IMR-90 (cell line): ENCODE data around the gene PTCH2. TPM values are rescaled to one million over a fixed set of nuclear protein-coding genes. Genes with fewer than 3 reads are reported as not detected.

ENCODE experiments used
- ATAC-seq: fragments of 200-7000 bp; cut with Tn5 transposase; 2 replicates; pipeline ENCODE4 v1.9.1; 2020; ENCODE audit warnings: low read depth, mild to moderate bottlenecking, moderate library complexity
- BruUV-seq: library from RNA; stranded (reverse); fragments of 400-500 nt; replicated peaks from 2 replicates; lab custom pipeline; 2021; lab: Mats Ljungman, UMichigan
- CTCF ChIA-PET: fragments of 300-600 bp; formaldehyde crosslinking; extraction: SDS; loops from one replicate; lab custom pipeline; 2021; ENCODE audit warnings: antibody characterized with exemption; lab: Yijun Ruan, JAX
- POLR2A ChIA-PET: fragments of 300-600 bp; sonication (Branson Sonifier 250); formaldehyde crosslinking; loops from one replicate; lab custom pipeline; 2022; ENCODE audit warnings: antibody characterized with exemption; ENCODE audit not compliant: unreplicated experiment; lab: Charles Lee
- DNase-seq: peaks from one replicate; pipeline ENCODE4 v3.0.0; 2013
- H2AFZ ChIP-seq: replicated peaks from 2 replicates; pipeline ENCODE3; 2013; ENCODE audit warnings: low read length, mild to moderate bottlenecking; ENCODE audit not compliant: poor library complexity
- H2AK5ac ChIP-seq: 2 replicates; pipeline ENCODE4 v1.6.1; 2013; ENCODE audit warnings: low read depth, low read length, inconsistent platforms
- H2AK9ac ChIP-seq: replicated peaks from 2 replicates; pipeline ENCODE3; 2013; ENCODE audit warnings: mild to moderate bottlenecking, low read depth, low read length, moderate library complexity; ENCODE audit not compliant: poor library complexity
- H2BK120ac ChIP-seq: 2 replicates; pipeline ENCODE4 v1.6.1; 2013; ENCODE audit warnings: low read depth, low read length, inconsistent platforms
- H2BK15ac ChIP-seq: 3 replicates; pipeline ENCODE4 v1.6.1; 2013; ENCODE audit warnings: low read depth, low read length, inconsistent platforms
- H2BK20ac ChIP-seq: 2 replicates; pipeline ENCODE4 v1.6.1; 2013; ENCODE audit warnings: low read depth, mild to moderate bottlenecking, inconsistent platforms, low read length, moderate library complexity
- H2BK5ac ChIP-seq: 2 replicates; pipeline ENCODE4 v1.6.1; 2013; ENCODE audit warnings: mild to moderate bottlenecking, low read depth, low read length, inconsistent platforms; ENCODE audit not compliant: poor library complexity, severe bottlenecking
- H3K14ac ChIP-seq: replicated peaks from 2 replicates; pipeline ENCODE4 v1.6.1; 2013; ENCODE audit warnings: low read depth, low read length, inconsistent platforms
- H3K18ac ChIP-seq: 2 replicates; pipeline ENCODE4 v1.6.1; 2013; ENCODE audit warnings: low read depth, low read length, control low read depth
- H3K23ac ChIP-seq: 2 replicates; pipeline ENCODE4 v1.6.1; 2013; ENCODE audit warnings: low read depth, low read length, inconsistent platforms
- H3K27ac ChIP-seq: 2 replicates; pipeline ENCODE4 v1.5.1; 2013; ENCODE audit warnings: mild to moderate bottlenecking, control low read depth, low read length; ENCODE audit not compliant: insufficient read depth
- H3K27me3 ChIP-seq: 2 replicates; pipeline ENCODE4 v1.6.1; 2013; ENCODE audit warnings: low read length; ENCODE audit not compliant: control insufficient read depth, insufficient read depth
- H3K36me3 ChIP-seq: 2 replicates; pipeline ENCODE4 v1.6.1; 2013; ENCODE audit warnings: low read length, mixed read lengths; ENCODE audit not compliant: control insufficient read depth, insufficient read depth
- H3K4ac ChIP-seq: 2 replicates; pipeline ENCODE4 v1.6.1; 2013; ENCODE audit warnings: low read depth, low read length, inconsistent platforms
- H3K4me1 ChIP-seq: 2 replicates; pipeline ENCODE4 v1.6.1; 2013; ENCODE audit warnings: low read length, mixed read lengths; ENCODE audit not compliant: control insufficient read depth, insufficient read depth
- H3K4me2 ChIP-seq: 2 replicates; pipeline ENCODE4 v1.6.1; 2013; ENCODE audit warnings: low read depth, mild to moderate bottlenecking, control low read depth, low read length, moderate library complexity
- H3K4me3 ChIP-seq: 2 replicates; pipeline ENCODE4 v1.5.1; 2013; ENCODE audit warnings: low read depth, mild to moderate bottlenecking, control low read depth, low read length, moderate library complexity; ENCODE audit not compliant: insufficient read depth
- H3K56ac ChIP-seq: 2 replicates; pipeline ENCODE4 v1.6.1; 2013; ENCODE audit warnings: low read length, inconsistent platforms; ENCODE audit not compliant: insufficient read depth; ENCODE audit errors: extremely low read depth
- H3K79me1 ChIP-seq, 2 experiments: 2 replicates each; pipeline ENCODE4 v1.6.1; 2013; ENCODE audit warnings: low read length in 2 of 2, inconsistent platforms in 1 of 2, low read depth in 1 of 2
- H3K9ac ChIP-seq: 2 replicates; pipeline ENCODE4 v1.6.1; 2013; ENCODE audit warnings: low read depth, low read length, control low read depth
- H3K9me1 ChIP-seq: 2 replicates; pipeline ENCODE4 v1.6.1; 2013; ENCODE audit warnings: low read length, inconsistent platforms; ENCODE audit not compliant: insufficient read depth
- H3K9me3 ChIP-seq: 2 replicates; pipeline ENCODE4 v1.6.1; 2013; ENCODE audit warnings: low read length; ENCODE audit not compliant: control insufficient read depth, insufficient read depth
- H4K20me1 ChIP-seq: 2 replicates; pipeline ENCODE4 v1.6.1; 2013; ENCODE audit warnings: low read length, inconsistent platforms; ENCODE audit not compliant: insufficient read depth
- H4K5ac ChIP-seq: 2 replicates; pipeline ENCODE4 v1.6.1; 2013; ENCODE audit warnings: mild to moderate bottlenecking, low read depth, low read length, control low read depth
- H4K8ac ChIP-seq, 2 experiments: 2 replicates each; pipeline ENCODE4 v1.6.1; 2013; ENCODE audit warnings: low read depth in 2 of 2, low read length in 2 of 2, control low read depth in 1 of 2, inconsistent platforms in 1 of 2
- H4K91ac ChIP-seq: 2 replicates; pipeline ENCODE4 v1.6.1; 2013; ENCODE audit warnings: low read depth, low read length, inconsistent platforms; ENCODE audit not compliant: insufficient read depth
- BHLHE40 ChIP-seq: fragments of 150-350 bp; IDR thresholded peaks from 2 replicates; pipeline ENCODE4 v1.6.1; 2016; ENCODE audit warnings: mild to moderate bottlenecking, low read depth, low read length
- CEBPB ChIP-seq: IDR thresholded peaks from 2 replicates; pipeline ENCODE4 v1.6.1; 2012; ENCODE audit warnings: low read depth, low read length, improper control_type of control experiment
- CHD1 ChIP-seq: IDR thresholded peaks from 2 replicates; pipeline ENCODE4 v1.6.1; 2012; ENCODE audit warnings: low read depth, low read length, improper control_type of control experiment
- FOS ChIP-seq: fragments of 150-350 bp; IDR thresholded peaks from 2 replicates; pipeline ENCODE4 v1.6.1; 2016; ENCODE audit warnings: low read depth, low read length
- MAZ ChIP-seq: IDR thresholded peaks from 2 replicates; pipeline ENCODE4 v1.6.1; 2012; ENCODE audit warnings: low read depth, mild to moderate bottlenecking, low read length, improper control_type of control experiment, moderate library complexity, borderline replicate concordance
- MXI1 ChIP-seq: IDR thresholded peaks from 2 replicates; pipeline ENCODE4 v1.6.1; 2012; ENCODE audit warnings: low read depth, mild to moderate bottlenecking, low read length, moderate library complexity, borderline replicate concordance
- NFE2L2 ChIP-seq: fragments of 150-350 bp; IDR thresholded peaks from 2 replicates; pipeline ENCODE4 v1.6.1; 2016; ENCODE audit warnings: low read depth, mild to moderate bottlenecking, low read length
- POLR2A ChIP-seq: IDR thresholded peaks from 2 replicates; pipeline ENCODE4 v1.6.1; 2012; ENCODE audit warnings: mild to moderate bottlenecking, low read depth, low read length
- RFX5 ChIP-seq: IDR thresholded peaks from 2 replicates; pipeline ENCODE4 v1.8.0; 2012; ENCODE audit warnings: low read depth, mild to moderate bottlenecking, low read length, moderate library complexity
- SMC3 ChIP-seq: fragments of 150-350 bp; IDR thresholded peaks from 2 replicates; pipeline ENCODE4 v1.6.1; 2016; ENCODE audit warnings: low read depth, mild to moderate bottlenecking, antibody characterized with exemption, low read length, moderate library complexity
- WGBS, 2 experiments: methylation state at CpG; one replicate each; pipeline versions ENCODE4 v1.1.5 to v1.1.7; 2013; ENCODE audit warnings: missing lambda C conversion rate in 2 of 2; ENCODE audit not compliant: insufficient read length in 1 of 2; ENCODE audit errors: extremely low coverage in 2 of 2; 5-methylcytosine and 5-hydroxymethylcytosine counted together
- dilution Hi-C: fragments of 300-500 bp; cut with HindIII; formaldehyde crosslinking; loops from one replicate; pipeline ENCODE4 v1.14.3; 2018; ENCODE audit warnings: low sequenced_read_pairs; ENCODE audit not compliant: unreplicated experiment
- in situ Hi-C: fragments of 300-500 bp; cut with MboI; formaldehyde crosslinking; loops from 3 replicates; pipeline ENCODE4 v1.14.3; 2019; ENCODE audit warnings: low sequenced_read_pairs, inconsistent platforms, mixed read lengths
- intact Hi-C: fragments of 100-400 bp; cut with micrococcal nuclease; formaldehyde crosslinking; loops from 2 replicates; pipeline ENCODE4 v1.10.0; 2022
- polyA plus RNA-seq, 3 experiments: library from polyadenylated mRNA; depleted of rRNA; stranded (reverse); fragments of >200 nt; gene quantifications; 2 replicates each; pipeline ENCODE4 v1.2.3, GENCODE V29; 2012; ENCODE audit warnings: low replicate concordance in 1 of 3
- total RNA-seq: library from RNA; depleted of rRNA; stranded (reverse); fragments of >200 nt; gene quantifications from 2 replicates; pipeline ENCODE4 v1.2.3, GENCODE V29; 2012
- TF ChIP-seq, protein P1 (sequence below): fragments of 150-350 bp; IDR thresholded peaks from 2 replicates; pipeline ENCODE4 v1.6.1; 2017; ENCODE audit warnings: mild to moderate bottlenecking, antibody characterized with exemption, low read length, low read depth
- TF ChIP-seq, protein P2 (sequence below): conservative IDR thresholded peaks from 2 replicates; pipeline ENCODE4 v1.5.1; 2012; ENCODE audit warnings: mild to moderate bottlenecking, low read depth, low read length, improper control_type of control experiment

Gene PTCH2
- total and polyA plus RNA-seq, 2 of the 4 experiments (the other 2 are of a cell fraction) = under 0.01 to 0.56 TPM

DNA sequence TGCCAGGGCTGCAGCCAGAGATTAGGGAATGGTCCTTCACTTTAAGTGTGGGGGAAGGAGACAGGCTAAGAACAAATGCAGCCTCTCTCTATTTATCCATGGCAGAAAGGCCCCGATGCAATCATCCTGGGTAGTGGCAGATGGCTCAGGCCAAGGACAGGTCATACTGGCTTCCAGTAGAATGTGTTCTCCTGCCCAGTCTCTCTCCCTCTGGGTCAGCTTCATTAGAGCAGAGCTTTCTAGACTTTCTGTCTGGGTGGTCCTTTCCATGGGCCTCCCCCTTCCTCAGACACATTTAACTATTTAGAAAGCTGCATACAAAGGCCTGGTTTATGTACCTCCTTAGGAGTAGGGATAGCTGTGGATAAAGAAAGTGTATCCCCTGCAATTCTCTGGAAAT lies 4.8 kb upstream of the PTCH2 start:
- dilution Hi-C loops = no loop called here
- Histone ChIP-seq H3K18ac (no peak overlapping the region), H4K5ac (no peak overlapping the region), H2BK20ac (no peak overlapping the region), H3K23ac (no peak overlapping the region), H3K4me1 (no peaks in the 10 kb centered on the region), H4K91ac (no peak overlapping the region), H3K27ac (no peak overlapping the region), H2BK15ac (no peak overlapping the region), H2BK5ac (no peak overlapping the region), H3K9ac (no peak overlapping the region), H3K36me3 (peaks cover 4% of the 10 kb centered on the region; the same call in 1 of the 2 replicates), H3K14ac (no peak overlapping the region), H3K4me2 (no peak overlapping the region), H4K20me1 (no peaks in the 10 kb centered on the region), H4K8ac (no peak overlapping the region), H2BK120ac (no peak overlapping the region), H2AFZ (no peak overlapping the region), H2AK9ac (no peak overlapping the region), H2AK5ac (no peak overlapping the region), H3K9me3 (no peaks in the 10 kb centered on the region), H3K79me1 (no peaks in the 10 kb centered on the region), H3K4me3 (no peak overlapping the region), H3K56ac (no peak overlapping the region), H3K4ac (no peak overlapping the region), H3K27me3 (no peaks in the 10 kb centered on the region), H3K9me1 (no peaks in the 10 kb centered on the region; the same call in 1 of the 2 replicates)
- TF ChIP-seq CEBPB (no peak), BHLHE40 (no peak), CHD1 (no peak), POLR2A (no peak), MXI1 (no peak), FOS (no peak), RFX5 (no peak), MAZ (no peak), SMC3 (no peak), NFE2L2 (no peak)
- TF ChIP-seq, protein P1, sequence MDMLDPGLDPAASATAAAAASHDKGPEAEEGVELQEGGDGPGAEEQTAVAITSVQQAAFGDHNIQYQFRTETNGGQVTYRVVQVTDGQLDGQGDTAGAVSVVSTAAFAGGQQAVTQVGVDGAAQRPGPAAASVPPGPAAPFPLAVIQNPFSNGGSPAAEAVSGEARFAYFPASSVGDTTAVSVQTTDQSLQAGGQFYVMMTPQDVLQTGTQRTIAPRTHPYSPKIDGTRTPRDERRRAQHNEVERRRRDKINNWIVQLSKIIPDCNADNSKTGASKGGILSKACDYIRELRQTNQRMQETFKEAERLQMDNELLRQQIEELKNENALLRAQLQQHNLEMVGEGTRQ = no peak
- TF ChIP-seq, protein P2, sequence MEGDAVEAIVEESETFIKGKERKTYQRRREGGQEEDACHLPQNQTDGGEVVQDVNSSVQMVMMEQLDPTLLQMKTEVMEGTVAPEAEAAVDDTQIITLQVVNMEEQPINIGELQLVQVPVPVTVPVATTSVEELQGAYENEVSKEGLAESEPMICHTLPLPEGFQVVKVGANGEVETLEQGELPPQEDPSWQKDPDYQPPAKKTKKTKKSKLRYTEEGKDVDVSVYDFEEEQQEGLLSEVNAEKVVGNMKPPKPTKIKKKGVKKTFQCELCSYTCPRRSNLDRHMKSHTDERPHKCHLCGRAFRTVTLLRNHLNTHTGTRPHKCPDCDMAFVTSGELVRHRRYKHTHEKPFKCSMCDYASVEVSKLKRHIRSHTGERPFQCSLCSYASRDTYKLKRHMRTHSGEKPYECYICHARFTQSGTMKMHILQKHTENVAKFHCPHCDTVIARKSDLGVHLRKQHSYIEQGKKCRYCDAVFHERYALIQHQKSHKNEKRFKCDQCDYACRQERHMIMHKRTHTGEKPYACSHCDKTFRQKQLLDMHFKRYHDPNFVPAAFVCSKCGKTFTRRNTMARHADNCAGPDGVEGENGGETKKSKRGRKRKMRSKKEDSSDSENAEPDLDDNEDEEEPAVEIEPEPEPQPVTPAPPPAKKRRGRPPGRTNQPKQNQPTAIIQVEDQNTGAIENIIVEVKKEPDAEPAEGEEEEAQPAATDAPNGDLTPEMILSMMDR = no peak
- ATAC-seq (no peak), DNase-seq (no peak)
- BruUV-seq = no TSS peak
- in situ Hi-C loops = no loop called here
- ChIA-PET CTCF (interaction anchor here (0.5 kb wide), 1 partner anchor 115 kb away, joined by 3 read pairs; no protein-coding TSS in a partner anchor), POLR2A (no interaction called here)
- intact Hi-C loops = no loop called here
- WGBS, 2 experiments = no CpG with 5 or more reads among the region's 1 CpG
